ENCODE results near the gene GDPD1.

The GDPD1 gene

DNA sequence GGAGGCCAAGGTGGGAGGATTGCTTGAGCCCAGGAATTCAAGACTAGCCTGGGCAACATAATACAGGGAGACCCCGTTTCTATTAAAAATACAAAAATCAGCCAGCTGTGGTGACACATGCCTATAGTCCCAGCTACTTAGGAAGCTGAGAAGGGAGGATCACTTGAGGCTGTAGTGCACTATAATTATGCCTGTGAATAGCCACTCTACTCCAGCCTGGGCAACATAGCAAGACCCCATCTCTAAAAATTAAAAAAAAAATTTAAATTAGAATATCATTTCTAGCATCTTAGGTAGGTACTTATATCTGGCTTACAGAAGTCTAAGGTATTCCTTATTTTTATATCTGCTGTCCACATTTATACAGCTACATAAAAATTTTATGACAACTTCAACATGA lies 18.0 kb upstream of the GDPD1 start:
- Histone ChIP-seq H3K9me2 (replicated peaks; ENCODE audit: insufficient read depth, low read length) (no peaks in the 10 kb centered on the region), H3F3A (ENCODE audit: insufficient read depth) (no peaks in the 10 kb centered on the region), H3K9me3 (ENCODE audit: insufficient read depth, low read length) (no peaks in the 10 kb centered on the region), H4K20me1 (ENCODE audit: low read depth, low read length) (no peaks in the 10 kb centered on the region), H3K36me3 (ENCODE audit: low read length) (peaks cover 5% of the 10 kb centered on the region; the same call in 1 of the 2 replicates), H3K27me3 (ENCODE audit: low read length) (no peaks in the 10 kb centered on the region), H3K79me2 (ENCODE audit: insufficient read depth, low read length) (no peaks in the 10 kb centered on the region), H3K4me3 (ENCODE audit: insufficient read depth, low read length, poor library complexity, severe bottlenecking) (no peak overlapping the region), H2AFZ (ENCODE audit: low read depth, low read length, severe bottlenecking) (no peak overlapping the region), H3K9ac (ENCODE audit: low read length) (no peak overlapping the region), H3K27ac (ENCODE audit: low read depth, low read length) (no peak overlapping the region), H3K4me2 (ENCODE audit: low read depth, low read length, poor library complexity, severe bottlenecking) (no peak overlapping the region)
- no peak for TF ChIP-seq EZH2phosphoT487 (conservative IDR thresholded peaks at IDR 0.05; ENCODE audit: low read length)
- TF ChIP-seq, protein P1, sequence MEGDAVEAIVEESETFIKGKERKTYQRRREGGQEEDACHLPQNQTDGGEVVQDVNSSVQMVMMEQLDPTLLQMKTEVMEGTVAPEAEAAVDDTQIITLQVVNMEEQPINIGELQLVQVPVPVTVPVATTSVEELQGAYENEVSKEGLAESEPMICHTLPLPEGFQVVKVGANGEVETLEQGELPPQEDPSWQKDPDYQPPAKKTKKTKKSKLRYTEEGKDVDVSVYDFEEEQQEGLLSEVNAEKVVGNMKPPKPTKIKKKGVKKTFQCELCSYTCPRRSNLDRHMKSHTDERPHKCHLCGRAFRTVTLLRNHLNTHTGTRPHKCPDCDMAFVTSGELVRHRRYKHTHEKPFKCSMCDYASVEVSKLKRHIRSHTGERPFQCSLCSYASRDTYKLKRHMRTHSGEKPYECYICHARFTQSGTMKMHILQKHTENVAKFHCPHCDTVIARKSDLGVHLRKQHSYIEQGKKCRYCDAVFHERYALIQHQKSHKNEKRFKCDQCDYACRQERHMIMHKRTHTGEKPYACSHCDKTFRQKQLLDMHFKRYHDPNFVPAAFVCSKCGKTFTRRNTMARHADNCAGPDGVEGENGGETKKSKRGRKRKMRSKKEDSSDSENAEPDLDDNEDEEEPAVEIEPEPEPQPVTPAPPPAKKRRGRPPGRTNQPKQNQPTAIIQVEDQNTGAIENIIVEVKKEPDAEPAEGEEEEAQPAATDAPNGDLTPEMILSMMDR (IDR thresholded peaks at IDR 0.05; ENCODE audit: insufficient read depth, low read length, poor library complexity, severe bottlenecking), result no peak

DNA sequence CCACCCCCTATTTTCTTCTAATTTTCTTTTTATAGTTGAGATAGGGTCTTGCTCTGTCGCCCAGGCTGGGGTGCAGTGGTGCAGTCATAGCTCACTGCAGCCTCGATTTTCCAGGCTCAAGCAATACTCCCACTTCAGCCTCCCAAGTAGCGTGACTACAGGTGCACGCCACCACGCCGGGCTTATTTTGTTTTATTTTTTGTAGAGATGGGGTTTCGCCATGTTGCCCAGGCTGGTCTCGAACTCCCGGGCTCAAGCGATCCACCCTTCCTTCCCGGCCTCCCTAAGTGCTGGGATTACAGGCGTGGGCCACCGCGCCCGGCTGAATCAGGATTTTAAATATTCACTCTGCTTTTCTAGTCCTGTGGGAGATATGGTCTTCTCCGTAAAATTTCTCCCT lies 941 bp upstream of the GDPD1 start:
- peak overlapping the region; percentile 98 for H2AFZ ChIP-seq (ENCODE audit: low read depth, low read length, severe bottlenecking)
- H3K27me3 ChIP-seq (ENCODE audit: low read length), result no peaks in the 10 kb centered on the region
- no peaks in the 10 kb centered on the region for H3K79me2 ChIP-seq (ENCODE audit: insufficient read depth, low read length)
- no peaks in the 10 kb centered on the region for H3K9me2 ChIP-seq (replicated peaks; ENCODE audit: insufficient read depth, low read length)
- H3F3A ChIP-seq (ENCODE audit: insufficient read depth), result peaks cover 3% of the 10 kb centered on the region; the same call in 1 of the 2 replicates
- H3K27ac ChIP-seq (ENCODE audit: low read depth, low read length), result no peak overlapping the region
- no peaks in the 10 kb centered on the region for H3K9me3 ChIP-seq (ENCODE audit: insufficient read depth, low read length)
- H3K9ac ChIP-seq (ENCODE audit: low read length), result no peak overlapping the region
- no peaks in the 10 kb centered on the region for H4K20me1 ChIP-seq (ENCODE audit: low read depth, low read length)
- TF ChIP-seq, protein P1 (IDR thresholded peaks at IDR 0.05; ENCODE audit: insufficient read depth, low read length, poor library complexity, severe bottlenecking), result no peak
- no peak for TF ChIP-seq EZH2phosphoT487 (conservative IDR thresholded peaks at IDR 0.05; ENCODE audit: low read length)
- H3K4me3 ChIP-seq (ENCODE audit: insufficient read depth, low read length, poor library complexity, severe bottlenecking), result no peak overlapping the region
- peak overlapping the region; percentile 90 for H3K4me2 ChIP-seq (ENCODE audit: low read depth, low read length, poor library complexity, severe bottlenecking)
- no peaks in the 10 kb centered on the region for H3K36me3 ChIP-seq (ENCODE audit: low read length)

DNA sequence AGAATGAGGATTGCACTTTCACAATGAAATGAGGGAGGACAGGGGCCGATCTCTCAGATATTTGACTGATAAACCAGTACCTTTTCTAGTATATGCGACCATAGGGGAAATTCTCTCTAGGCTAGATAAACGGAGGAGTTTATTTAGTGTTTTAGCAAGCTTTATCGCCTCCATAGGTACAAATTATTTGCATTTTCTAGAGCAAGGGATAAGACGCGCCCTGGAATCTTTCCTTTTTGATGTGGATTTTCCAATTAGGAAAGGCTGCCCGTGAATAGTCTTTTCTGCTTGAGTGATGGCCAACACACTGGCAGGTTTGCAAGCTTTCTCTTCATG lies 351 bp upstream of the GDPD1 start:
- H3K79me2 ChIP-seq (ENCODE audit: insufficient read depth, low read length), result no peaks in the 10 kb centered on the region
- H2AFZ ChIP-seq (ENCODE audit: low read depth, low read length, severe bottlenecking), result peak overlapping the region; percentile 98
- peaks cover 1% of the 10 kb centered on the region; the same call in 1 of the 2 replicates for H3F3A ChIP-seq (ENCODE audit: insufficient read depth)
- H3K4me3 ChIP-seq (ENCODE audit: insufficient read depth, low read length, poor library complexity, severe bottlenecking), result peak overlapping the region; percentile 43
- H3K4me2 ChIP-seq (ENCODE audit: low read depth, low read length, poor library complexity, severe bottlenecking), result peak overlapping the region; percentile 90
- no peaks in the 10 kb centered on the region for H3K9me3 ChIP-seq (ENCODE audit: insufficient read depth, low read length)
- no peaks in the 10 kb centered on the region for H3K27me3 ChIP-seq (ENCODE audit: low read length)
- no peaks in the 10 kb centered on the region for H3K9me2 ChIP-seq (replicated peaks; ENCODE audit: insufficient read depth, low read length)
- no peaks in the 10 kb centered on the region for H3K36me3 ChIP-seq (ENCODE audit: low read length)
- H4K20me1 ChIP-seq (ENCODE audit: low read depth, low read length), result no peaks in the 10 kb centered on the region
- H3K27ac ChIP-seq (ENCODE audit: low read depth, low read length), result no peak overlapping the region
- no peak for TF ChIP-seq EZH2phosphoT487 (conservative IDR thresholded peaks at IDR 0.05; ENCODE audit: low read length)
- TF ChIP-seq, protein P1 (IDR thresholded peaks at IDR 0.05; ENCODE audit: insufficient read depth, low read length, poor library complexity, severe bottlenecking), result no peak
- peak overlapping the region; percentile 86 for H3K9ac ChIP-seq (ENCODE audit: low read length)

All from SU-DHL-6 (cell line).